HL-60/S4 (cell line): Measurements from ENCODE around the gene ZKSCAN5.

ENCODE experiments used
- in situ Hi-C: fragments of 300-500 bp; cut with MboI; formaldehyde crosslinking; loops from 2 replicates; pipeline ENCODE4 v1.14.3; 2022; ENCODE audit warnings: low sequenced_read_pairs

ZKSCAN5 gene

GRCh38 chr7:99504603-99505323, at the start of gene ZKSCAN5:
TSS of gene ZKSCAN5 (plus strand) at chr7:99504662. CDS start at chr7:99506045, 1,383 bp downstream.
- in situ Hi-C loops = no loop called here

GRCh38 chr7:99455874-99456273, 48.6 kb upstream of the ZKSCAN5 start:
- in situ Hi-C loops = no loop called here

- in situ Hi-C loops = no loop called here
These were observed 48.2 kb upstream of the ZKSCAN5 start for GRCh38 chr7:99456288-99456687.

GRCh38 chr7:99457050-99457649, 47.3 kb upstream of the ZKSCAN5 start:
- in situ Hi-C loops = no loop called here

- in situ Hi-C loops = no loop called here
These were observed 46.6 kb upstream of the ZKSCAN5 start for GRCh38 chr7:99457650-99458493.

GRCh38 chr7:99459087-99459486, 45.4 kb upstream of the ZKSCAN5 start:
- in situ Hi-C loops = no loop called here

GRCh38 chr7:99460651-99461050, 43.8 kb upstream of the ZKSCAN5 start:
- in situ Hi-C loops = no loop called here

GRCh38 chr7:99461221-99461620, 43.2 kb upstream of the ZKSCAN5 start:
- in situ Hi-C loops = no loop called here

GRCh38 chr7:99465421-99465768, 39.1 kb upstream of the ZKSCAN5 start:
- in situ Hi-C loops = no loop called here

GRCh38 chr7:99468336-99468918, 36.0 kb upstream of the ZKSCAN5 start:
- in situ Hi-C loops = no loop called here

GRCh38 chr7:99469381-99470065, 34.9 kb upstream of the ZKSCAN5 start:
- in situ Hi-C loops = no loop called here

GRCh38 chr7:99472561-99473314, 31.7 kb upstream of the ZKSCAN5 start, which contains the start of gene ZNF789:
TSS of gene ZNF789 (plus strand) at chr7:99472890. CDS start at chr7:99476457, 3,567 bp downstream.
- in situ Hi-C loops = no loop called here

GRCh38 chr7:99473315-99473596, 31.2 kb upstream of the ZKSCAN5 start:
- in situ Hi-C loops = no loop called here

- in situ Hi-C loops = no loop called here
These were observed 28.4 kb upstream of the ZKSCAN5 start for GRCh38 chr7:99476107-99476506.

- in situ Hi-C loops = no loop called here
These were observed 25.7 kb upstream of the ZKSCAN5 start for GRCh38 chr7:99478464-99479440.

- in situ Hi-C loops = no loop called here
These were observed 19.4 kb upstream of the ZKSCAN5 start for GRCh38 chr7:99485094-99485493.

GRCh38 chr7:99489235-99489634, 15.2 kb upstream of the ZKSCAN5 start:
- in situ Hi-C loops = no loop called here

- in situ Hi-C loops = no loop called here
These were observed 13.6 kb upstream of the ZKSCAN5 start for GRCh38 chr7:99490878-99491277.

GRCh38 chr7:99493823-99494222, 10.6 kb upstream of the ZKSCAN5 start:
- in situ Hi-C loops = no loop called here
